Right renal cortex interstitium (tissue), 3 donors: Measurements from ENCODE around the gene ADGRD1. TPM values are rescaled to one million over a fixed set of nuclear protein-coding genes. Genes with fewer than 3 reads are reported as not detected.
"Not testable (repeated sequence)": the region's sequence is repeated elsewhere in the genome, so short reads cannot be mapped to it uniquely, and the experiment has no call there.

Experiments
- DNase-seq, 3 donors: peaks; one replicate each; pipeline ENCODE4 v3.0.0-alpha.2; 2013; ENCODE audit warnings: low read depth in 3 of 3, low spot score in 2 of 3
- polyA plus RNA-seq, 3 donors: library from polyadenylated mRNA; unstranded; fragments of 120-200 nt; gene quantifications; one replicate each; pipeline ENCODE4 v1.2.1, GENCODE V29; 2013; ENCODE audit not compliant: insufficient read length in 3 of 3

The ADGRD1 gene
- polyA plus RNA-seq, 3 donors, result 12.5 to 15.5 (median 14.5) TPM

GRCh38 chr12:131112700-131113290 is 159.1 kb downstream of the ADGRD1 start:
- DNase-seq, result no peak

- DNase-seq, result no peak
Observed at GRCh38 chr12:131113568-131114270, 160.0 kb downstream of the ADGRD1 start.

- DNase-seq, result no peak
Observed at GRCh38 chr12:131114271-131114670, 160.6 kb downstream of the ADGRD1 start.

- DNase-seq, result no peak
Observed at GRCh38 chr12:131114942-131115584, 161.4 kb downstream of the ADGRD1 start.

- DNase-seq, result no peak
Observed at GRCh38 chr12:131115766-131116467, 162.2 kb downstream of the ADGRD1 start.

- no peak for DNase-seq
Observed at GRCh38 chr12:131116468-131117117, 162.9 kb downstream of the ADGRD1 start.

GRCh38 chr12:131117438-131118245 is 163.9 kb downstream of the ADGRD1 start:
- DNase-seq, result no peak

GRCh38 chr12:131118371-131118770 is 164.7 kb downstream of the ADGRD1 start:
- no peak for DNase-seq

GRCh38 chr12:131119345-131119744 is 165.6 kb downstream of the ADGRD1 start:
- not testable (repeated sequence) for DNase-seq

- no peak for DNase-seq
Observed at GRCh38 chr12:131119936-131120335, 166.2 kb downstream of the ADGRD1 start.

GRCh38 chr12:131120831-131121271 is 167.1 kb downstream of the ADGRD1 start:
- no peak for DNase-seq

GRCh38 chr12:131121705-131122405 is 168.1 kb downstream of the ADGRD1 start:
- DNase-seq, result no peak

- DNase-seq, result no peak
Observed at GRCh38 chr12:131122631-131123030, 168.9 kb downstream of the ADGRD1 start.

GRCh38 chr12:131123817-131124216 is 170.1 kb downstream of the ADGRD1 start:
- no peak for DNase-seq

- no peak for DNase-seq
Observed at GRCh38 chr12:131124487-131125280, 171.0 kb downstream of the ADGRD1 start.

GRCh38 chr12:131126662-131127173 is 173.0 kb downstream of the ADGRD1 start:
- DNase-seq, result no peak

GRCh38 chr12:131128556-131128955 is 174.8 kb downstream of the ADGRD1 start:
- DNase-seq, result no peak

GRCh38 chr12:131128966-131129619 is 175.4 kb downstream of the ADGRD1 start:
- not testable (repeated sequence) for DNase-seq
